ENCODE measurements around the gene AXIN1.

Gene AXIN1

GRCh38 chr16:400061-400591 lies 47.6 kb upstream of the AXIN1 start:
- no peak overlapping the region for H3K4me3 ChIP-seq (ENCODE audit: low read length, poor library complexity, severe bottlenecking)
- TF ChIP-seq EZH2phosphoT487 (IDR thresholded peaks at IDR 0.05; ENCODE audit: borderline replicate concordance) (no peak), CTCF (conservative IDR thresholded peaks at IDR 0.05; ENCODE audit: low read length) (no peak)
- no peaks in the 10 kb centered on the region for H4K20me1 ChIP-seq (ENCODE audit: insufficient read depth, low read length, poor library complexity, severe bottlenecking)
- no peaks in the 10 kb centered on the region for H3K9me2 ChIP-seq (replicated peaks; ENCODE audit: low read depth, low read length)
- H3K36me3 ChIP-seq (ENCODE audit: insufficient read depth, low read length) = no peaks in the 10 kb centered on the region
- H3K9ac ChIP-seq (ENCODE audit: low read depth, low read length, poor library complexity, severe bottlenecking) = no peak overlapping the region
- H3K4me1 ChIP-seq (ENCODE audit: insufficient read depth, low read length, poor library complexity, severe bottlenecking) = peaks cover 4% of the 10 kb centered on the region
- H3K27me3 ChIP-seq (ENCODE audit: insufficient read depth, low read length, poor library complexity, severe bottlenecking) = no peaks in the 10 kb centered on the region
- H3F3A ChIP-seq (ENCODE audit: low read depth) = 0 out of 2 replicates have a peak, but pooled peaks cover 3% of the 10 kb centered on the region
- H3K4me2 ChIP-seq (ENCODE audit: low read depth, low read length, poor library complexity, severe bottlenecking) = peak overlapping the region; percentile 54
- H3K9me3 ChIP-seq (ENCODE audit: insufficient read depth, low read depth, low read length) = no peaks in the 10 kb centered on the region
- H2AFZ ChIP-seq (ENCODE audit: low read length) = no peak overlapping the region
- H3K79me2 ChIP-seq (ENCODE audit: insufficient read depth, low read length) = no peaks in the 10 kb centered on the region

DNA sequence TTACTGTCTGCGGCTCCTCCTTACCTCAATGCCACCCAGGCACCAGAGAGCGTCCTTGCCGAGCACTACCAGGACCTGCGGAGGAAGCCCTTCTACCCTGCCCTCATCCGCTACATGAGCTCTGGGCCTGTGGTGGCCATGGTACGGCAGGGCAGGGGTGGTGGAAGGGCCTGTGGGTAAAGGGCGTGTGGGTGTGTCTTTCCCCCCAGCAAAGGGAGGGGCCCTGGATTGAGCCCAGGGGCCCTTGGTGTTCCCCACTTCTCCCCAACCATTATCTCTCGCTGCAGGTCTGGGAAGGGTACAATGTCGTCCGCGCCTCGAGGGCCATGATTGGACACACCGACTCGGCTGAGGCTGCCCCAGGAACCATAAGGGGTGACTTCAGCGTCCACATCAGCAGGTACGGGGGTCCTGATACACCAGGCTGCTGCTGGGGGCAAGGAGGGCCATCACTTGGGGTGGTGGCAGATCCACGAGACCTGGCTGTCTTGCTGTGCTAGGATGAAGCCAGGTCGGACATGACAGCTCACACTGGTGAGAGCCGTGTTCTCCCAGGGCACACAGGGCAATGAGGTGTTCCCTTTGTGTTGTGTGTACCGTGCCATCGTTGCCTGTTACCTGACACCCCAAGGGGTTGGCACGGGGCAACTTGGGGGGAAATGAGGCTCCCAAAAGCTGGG lies 47.0 kb upstream of the AXIN1 start:
- Histone ChIP-seq H3K4me2 (ENCODE audit: low read depth, low read length, poor library complexity, severe bottlenecking) (no peak overlapping the region), H3K9me2 (replicated peaks; ENCODE audit: low read depth, low read length) (no peaks in the 10 kb centered on the region), H3K9me3 (ENCODE audit: insufficient read depth, low read depth, low read length) (no peaks in the 10 kb centered on the region), H3K4me3 (ENCODE audit: low read length, poor library complexity, severe bottlenecking) (no peak overlapping the region), H4K20me1 (ENCODE audit: insufficient read depth, low read length, poor library complexity, severe bottlenecking) (no peaks in the 10 kb centered on the region), H3K79me2 (ENCODE audit: insufficient read depth, low read length) (no peaks in the 10 kb centered on the region), H3F3A (ENCODE audit: low read depth) (0 out of 2 replicates have a peak, but pooled peaks cover 3% of the 10 kb centered on the region), H3K36me3 (ENCODE audit: insufficient read depth, low read length) (no peaks in the 10 kb centered on the region), H3K27me3 (ENCODE audit: insufficient read depth, low read length, poor library complexity, severe bottlenecking) (no peaks in the 10 kb centered on the region), H3K9ac (ENCODE audit: low read depth, low read length, poor library complexity, severe bottlenecking) (no peak overlapping the region), H2AFZ (ENCODE audit: low read length) (no peak overlapping the region), H3K4me1 (ENCODE audit: insufficient read depth, low read length, poor library complexity, severe bottlenecking) (peaks cover 4% of the 10 kb centered on the region)
- no peak for TF ChIP-seq EZH2phosphoT487 (IDR thresholded peaks at IDR 0.05; ENCODE audit: borderline replicate concordance)
- no peak for TF ChIP-seq CTCF (conservative IDR thresholded peaks at IDR 0.05; ENCODE audit: low read length)

DNA sequence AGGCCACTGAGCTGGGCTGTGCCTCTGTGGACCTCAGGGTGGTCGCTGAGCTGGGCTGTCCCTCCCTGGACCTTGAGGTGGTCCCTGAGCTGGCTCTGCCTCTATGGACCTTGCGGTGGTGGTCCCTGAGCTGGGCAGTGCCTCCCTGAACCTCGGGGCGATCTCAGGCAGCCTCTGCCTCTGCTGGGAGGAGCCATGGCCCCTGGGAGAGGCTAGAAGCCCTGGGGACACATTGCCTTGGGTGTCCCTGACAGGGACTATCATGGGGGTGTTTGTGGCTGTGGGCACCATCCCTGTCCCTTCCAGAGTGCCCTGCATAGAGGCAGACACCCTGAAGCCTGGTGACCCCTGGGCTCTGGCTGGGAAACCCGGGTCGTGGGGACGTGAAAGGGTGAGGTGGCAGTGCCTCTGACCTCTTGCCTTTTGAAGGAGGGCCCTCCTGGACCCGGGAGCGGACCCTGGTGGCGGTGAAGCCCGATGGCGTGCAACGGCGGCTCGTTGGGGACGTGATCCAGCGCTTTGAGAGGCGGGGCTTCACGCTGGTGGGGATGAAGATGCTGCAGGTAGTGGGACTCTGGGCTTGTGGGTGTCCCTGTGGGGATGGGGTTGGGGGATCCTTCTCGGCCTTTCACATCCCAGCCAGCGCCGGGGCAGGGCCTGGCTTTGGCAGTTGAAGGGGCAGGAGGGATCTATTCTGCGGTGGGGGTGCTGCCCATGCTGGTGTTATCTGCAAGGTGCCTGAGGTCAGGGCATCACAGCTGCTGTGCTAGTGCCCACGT lies 46.2 kb upstream of the AXIN1 start:
- H3K4me1 ChIP-seq (ENCODE audit: insufficient read depth, low read length, poor library complexity, severe bottlenecking) = peaks cover 4% of the 10 kb centered on the region
- H4K20me1 ChIP-seq (ENCODE audit: insufficient read depth, low read length, poor library complexity, severe bottlenecking) = no peaks in the 10 kb centered on the region
- H3K36me3 ChIP-seq (ENCODE audit: insufficient read depth, low read length) = no peaks in the 10 kb centered on the region
- no peak overlapping the region for H2AFZ ChIP-seq (ENCODE audit: low read length)
- H3K27me3 ChIP-seq (ENCODE audit: insufficient read depth, low read length, poor library complexity, severe bottlenecking) = no peaks in the 10 kb centered on the region
- H3K4me2 ChIP-seq (ENCODE audit: low read depth, low read length, poor library complexity, severe bottlenecking) = no peak overlapping the region
- H3K4me3 ChIP-seq (ENCODE audit: low read length, poor library complexity, severe bottlenecking) = no peak overlapping the region
- H3K9ac ChIP-seq (ENCODE audit: low read depth, low read length, poor library complexity, severe bottlenecking) = no peak overlapping the region
- H3K9me3 ChIP-seq (ENCODE audit: insufficient read depth, low read depth, low read length) = no peaks in the 10 kb centered on the region
- H3F3A ChIP-seq (ENCODE audit: low read depth) = 0 out of 2 replicates have a peak, but pooled peaks cover 3% of the 10 kb centered on the region
- no peaks in the 10 kb centered on the region for H3K79me2 ChIP-seq (ENCODE audit: insufficient read depth, low read length)
- TF ChIP-seq CTCF (conservative IDR thresholded peaks at IDR 0.05; ENCODE audit: low read length) = no peak
- no peak for TF ChIP-seq EZH2phosphoT487 (IDR thresholded peaks at IDR 0.05; ENCODE audit: borderline replicate concordance)
- no peaks in the 10 kb centered on the region for H3K9me2 ChIP-seq (replicated peaks; ENCODE audit: low read depth, low read length)

All from Loucy (cell line).